ENCODE measurements around the gene STMP1. TPM values are rescaled to one million over a fixed set of nuclear protein-coding genes. Genes with fewer than 3 reads are reported as not detected.
A peak's percentile ranks its signal among the peaks of the same experiment; 100 is the strongest.

The STMP1 gene
- total RNA-seq, 1 donor from 2014 or later: 29.7 TPM

GRCh38 chr7:135659159-135659846 lies 3.0 kb upstream of the STMP1 start:
- Mint-ChIP-seq H3K27me3 (ENCODE audit: low read depth, unreplicated experiment) (no peaks in the 10 kb centered on the region), H3K4me1 (ENCODE audit: low read depth, unreplicated experiment) (peaks cover 10% of the 10 kb centered on the region), H3K27ac (ENCODE audit: unreplicated experiment) (no peak overlapping the region), H3K4me3 (ENCODE audit: unreplicated experiment) (no peak overlapping the region), H3K9me3 (ENCODE audit: unreplicated experiment) (no peaks in the 10 kb centered on the region), H3K36me3 (ENCODE audit: low read depth, unreplicated experiment) (peaks cover 4% of the 10 kb centered on the region)
- H3K79me2 ChIP-seq (ENCODE audit: insufficient read depth, low read length): peaks cover 12% of the 10 kb centered on the region
- no peaks in the 10 kb centered on the region for H3K27me3 ChIP-seq (ENCODE audit: insufficient read depth, low read length)
- H3K4me1 ChIP-seq (ENCODE audit: insufficient read depth, low read length): peaks cover 13% of the 10 kb centered on the region
- no peaks in the 10 kb centered on the region for H3K9me3 ChIP-seq (ENCODE audit: insufficient read depth, low read depth, low read length)
- no peak overlapping the region for H3K4me2 ChIP-seq (ENCODE audit: low read length)
- H3K27ac ChIP-seq (ENCODE audit: low read depth, low read length): no peak overlapping the region
- no peak overlapping the region for H3K4me3 ChIP-seq (ENCODE audit: insufficient read depth, low read depth, low read length)
- H3K9ac ChIP-seq (ENCODE audit: low read length): no peak overlapping the region
- no peaks in the 10 kb centered on the region for H3K36me3 ChIP-seq (ENCODE audit: insufficient read depth, low read length)
- no peak for TF ChIP-seq EZH2 (IDR thresholded peaks at IDR 0.05; ENCODE audit: insufficient read depth, low read length)
- TF ChIP-seq, protein P1, sequence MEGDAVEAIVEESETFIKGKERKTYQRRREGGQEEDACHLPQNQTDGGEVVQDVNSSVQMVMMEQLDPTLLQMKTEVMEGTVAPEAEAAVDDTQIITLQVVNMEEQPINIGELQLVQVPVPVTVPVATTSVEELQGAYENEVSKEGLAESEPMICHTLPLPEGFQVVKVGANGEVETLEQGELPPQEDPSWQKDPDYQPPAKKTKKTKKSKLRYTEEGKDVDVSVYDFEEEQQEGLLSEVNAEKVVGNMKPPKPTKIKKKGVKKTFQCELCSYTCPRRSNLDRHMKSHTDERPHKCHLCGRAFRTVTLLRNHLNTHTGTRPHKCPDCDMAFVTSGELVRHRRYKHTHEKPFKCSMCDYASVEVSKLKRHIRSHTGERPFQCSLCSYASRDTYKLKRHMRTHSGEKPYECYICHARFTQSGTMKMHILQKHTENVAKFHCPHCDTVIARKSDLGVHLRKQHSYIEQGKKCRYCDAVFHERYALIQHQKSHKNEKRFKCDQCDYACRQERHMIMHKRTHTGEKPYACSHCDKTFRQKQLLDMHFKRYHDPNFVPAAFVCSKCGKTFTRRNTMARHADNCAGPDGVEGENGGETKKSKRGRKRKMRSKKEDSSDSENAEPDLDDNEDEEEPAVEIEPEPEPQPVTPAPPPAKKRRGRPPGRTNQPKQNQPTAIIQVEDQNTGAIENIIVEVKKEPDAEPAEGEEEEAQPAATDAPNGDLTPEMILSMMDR (IDR thresholded peaks at IDR 0.05; ENCODE audit: insufficient read depth, low read depth, low read length): no peak
- H2AFZ ChIP-seq (ENCODE audit: low read depth, low read length): no peak overlapping the region
- DNase-seq (ENCODE audit: low read depth): no peak
- H4K20me1 ChIP-seq (ENCODE audit: insufficient read depth, low read length): no peaks in the 10 kb centered on the region
- no peak for FAIRE-seq

GRCh38 chr7:135661311-135662122 lies 797 bp upstream of the STMP1 start:
- Histone ChIP-seq H3K9ac (ENCODE audit: low read length) (peak overlapping the region; percentile 95), H3K27me3 (ENCODE audit: insufficient read depth, low read length) (no peaks in the 10 kb centered on the region), H3K79me2 (ENCODE audit: insufficient read depth, low read length) (peaks cover 35% of the 10 kb centered on the region), H3K36me3 (ENCODE audit: insufficient read depth, low read length) (no peaks in the 10 kb centered on the region), H3K27ac (ENCODE audit: low read depth, low read length) (peak overlapping the region; percentile 23), H3K4me2 (ENCODE audit: low read length) (peak overlapping the region; percentile 76), H2AFZ (ENCODE audit: low read depth, low read length) (peak overlapping the region; percentile 84), H3K4me3 (ENCODE audit: insufficient read depth, low read depth, low read length) (peak overlapping the region; percentile 82), H3K4me1 (ENCODE audit: insufficient read depth, low read length) (peaks cover 24% of the 10 kb centered on the region), H4K20me1 (ENCODE audit: insufficient read depth, low read length) (no peaks in the 10 kb centered on the region), H3K9me3 (ENCODE audit: insufficient read depth, low read depth, low read length) (no peaks in the 10 kb centered on the region)
- DNase-seq (ENCODE audit: low read depth) (no peak), FAIRE-seq (no peak)
- H3K4me3 Mint-ChIP-seq (ENCODE audit: unreplicated experiment): peak overlapping the region; percentile 100
- H3K27me3 Mint-ChIP-seq (ENCODE audit: low read depth, unreplicated experiment): no peaks in the 10 kb centered on the region
- H3K36me3 Mint-ChIP-seq (ENCODE audit: low read depth, unreplicated experiment): peaks cover 4% of the 10 kb centered on the region
- H3K9me3 Mint-ChIP-seq (ENCODE audit: unreplicated experiment): no peaks in the 10 kb centered on the region
- peak overlapping the region; percentile 48 for H3K27ac Mint-ChIP-seq (ENCODE audit: unreplicated experiment)
- H3K4me1 Mint-ChIP-seq (ENCODE audit: low read depth, unreplicated experiment): peaks cover 13% of the 10 kb centered on the region
- TF ChIP-seq, protein P1 (IDR thresholded peaks at IDR 0.05; ENCODE audit: insufficient read depth, low read depth, low read length): no peak
- no peak for TF ChIP-seq EZH2 (IDR thresholded peaks at IDR 0.05; ENCODE audit: insufficient read depth, low read length)

- Histone ChIP-seq H3K27ac (ENCODE audit: low read depth, low read length) (peak overlapping the region; percentile 23), H3K4me2 (ENCODE audit: low read length) (peak overlapping the region; percentile 76), H3K9ac (ENCODE audit: low read length) (peak overlapping the region; percentile 95), H3K4me1 (ENCODE audit: insufficient read depth, low read length) (peaks cover 27% of the 10 kb centered on the region), H2AFZ (ENCODE audit: low read depth, low read length) (peak overlapping the region; percentile 84), H4K20me1 (ENCODE audit: insufficient read depth, low read length) (peaks cover 3% of the 10 kb centered on the region), H3K9me3 (ENCODE audit: insufficient read depth, low read depth, low read length) (no peaks in the 10 kb centered on the region), H3K27me3 (ENCODE audit: insufficient read depth, low read length) (no peaks in the 10 kb centered on the region), H3K36me3 (ENCODE audit: insufficient read depth, low read length) (no peaks in the 10 kb centered on the region), H3K79me2 (ENCODE audit: insufficient read depth, low read length) (peaks cover 40% of the 10 kb centered on the region), H3K4me3 (ENCODE audit: insufficient read depth, low read depth, low read length) (peak overlapping the region; percentile 82)
- no peak for TF ChIP-seq EZH2 (IDR thresholded peaks at IDR 0.05; ENCODE audit: insufficient read depth, low read length)
- TF ChIP-seq, protein P1 (IDR thresholded peaks at IDR 0.05; ENCODE audit: insufficient read depth, low read depth, low read length): peak; percentile 28
- H3K9me3 Mint-ChIP-seq (ENCODE audit: unreplicated experiment): no peaks in the 10 kb centered on the region
- DNase-seq (ENCODE audit: low read depth) (no peak), FAIRE-seq (no peak)
- H3K36me3 Mint-ChIP-seq (ENCODE audit: low read depth, unreplicated experiment): peaks cover 4% of the 10 kb centered on the region
- H3K27me3 Mint-ChIP-seq (ENCODE audit: low read depth, unreplicated experiment): no peaks in the 10 kb centered on the region
- H3K27ac Mint-ChIP-seq (ENCODE audit: unreplicated experiment): peak overlapping the region; percentile 78
- peak overlapping the region; percentile 100 for H3K4me3 Mint-ChIP-seq (ENCODE audit: unreplicated experiment)
- peaks cover 15% of the 10 kb centered on the region for H3K4me1 Mint-ChIP-seq (ENCODE audit: low read depth, unreplicated experiment)
Measured at GRCh38 chr7:135662123-135662372, 266 bp upstream of the STMP1 start.

All from astrocyte (in vitro differentiated cells and primary cell).